ENCODE measurements around the gene ISLR2. TPM values are rescaled to one million over a fixed set of nuclear protein-coding genes. Genes with fewer than 3 reads are reported as not detected.

Gene ISLR2
- total RNA-seq, 2 donors from 2014 or later, result not detected

DNA sequence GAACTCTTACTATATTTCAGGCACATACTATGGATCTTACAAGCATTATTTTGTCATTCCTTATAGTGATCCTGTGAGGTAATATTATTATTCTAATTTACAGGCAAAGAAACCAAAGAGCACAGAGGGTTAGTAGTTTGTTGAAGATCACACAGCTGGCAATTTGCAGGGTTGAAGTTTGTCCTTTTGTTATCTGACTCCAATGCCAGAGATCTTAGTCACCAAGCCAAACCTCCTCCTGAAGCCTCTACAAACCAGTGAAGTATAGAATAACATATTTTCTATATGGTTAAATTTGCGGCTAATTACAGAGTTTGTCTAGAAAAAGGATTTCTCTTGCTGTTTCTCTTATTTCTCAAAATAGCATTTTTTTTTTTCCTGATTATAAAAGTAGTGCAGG, 11.2 kb downstream of the ISLR2 start:
- Histone ChIP-seq H3K27ac (no peak overlapping the region), H3K9me3 (peaks cover 3% of the 10 kb centered on the region), H3K27me3 (replicated peaks; ENCODE audit: insufficient read depth) (no peaks in the 10 kb centered on the region), H3K4me1 (ENCODE audit: control insufficient read depth in 1 of 2, low read depth in 2 of 2) (peaks cover 6 to 11% of the 10 kb centered on the region in 2 donors), H3K36me3 (no peaks in the 10 kb centered on the region), H3K4me3 (no peak overlapping the region)
- no peak for DNase-seq (ENCODE audit: low spot score)
- ATAC-seq (ENCODE audit: insufficient number of reproducible peaks, low FRiP score, low read depth), result no peak
- TF ChIP-seq, protein P1, sequence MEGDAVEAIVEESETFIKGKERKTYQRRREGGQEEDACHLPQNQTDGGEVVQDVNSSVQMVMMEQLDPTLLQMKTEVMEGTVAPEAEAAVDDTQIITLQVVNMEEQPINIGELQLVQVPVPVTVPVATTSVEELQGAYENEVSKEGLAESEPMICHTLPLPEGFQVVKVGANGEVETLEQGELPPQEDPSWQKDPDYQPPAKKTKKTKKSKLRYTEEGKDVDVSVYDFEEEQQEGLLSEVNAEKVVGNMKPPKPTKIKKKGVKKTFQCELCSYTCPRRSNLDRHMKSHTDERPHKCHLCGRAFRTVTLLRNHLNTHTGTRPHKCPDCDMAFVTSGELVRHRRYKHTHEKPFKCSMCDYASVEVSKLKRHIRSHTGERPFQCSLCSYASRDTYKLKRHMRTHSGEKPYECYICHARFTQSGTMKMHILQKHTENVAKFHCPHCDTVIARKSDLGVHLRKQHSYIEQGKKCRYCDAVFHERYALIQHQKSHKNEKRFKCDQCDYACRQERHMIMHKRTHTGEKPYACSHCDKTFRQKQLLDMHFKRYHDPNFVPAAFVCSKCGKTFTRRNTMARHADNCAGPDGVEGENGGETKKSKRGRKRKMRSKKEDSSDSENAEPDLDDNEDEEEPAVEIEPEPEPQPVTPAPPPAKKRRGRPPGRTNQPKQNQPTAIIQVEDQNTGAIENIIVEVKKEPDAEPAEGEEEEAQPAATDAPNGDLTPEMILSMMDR (IDR thresholded peaks at IDR 0.05), result no peak

DNA sequence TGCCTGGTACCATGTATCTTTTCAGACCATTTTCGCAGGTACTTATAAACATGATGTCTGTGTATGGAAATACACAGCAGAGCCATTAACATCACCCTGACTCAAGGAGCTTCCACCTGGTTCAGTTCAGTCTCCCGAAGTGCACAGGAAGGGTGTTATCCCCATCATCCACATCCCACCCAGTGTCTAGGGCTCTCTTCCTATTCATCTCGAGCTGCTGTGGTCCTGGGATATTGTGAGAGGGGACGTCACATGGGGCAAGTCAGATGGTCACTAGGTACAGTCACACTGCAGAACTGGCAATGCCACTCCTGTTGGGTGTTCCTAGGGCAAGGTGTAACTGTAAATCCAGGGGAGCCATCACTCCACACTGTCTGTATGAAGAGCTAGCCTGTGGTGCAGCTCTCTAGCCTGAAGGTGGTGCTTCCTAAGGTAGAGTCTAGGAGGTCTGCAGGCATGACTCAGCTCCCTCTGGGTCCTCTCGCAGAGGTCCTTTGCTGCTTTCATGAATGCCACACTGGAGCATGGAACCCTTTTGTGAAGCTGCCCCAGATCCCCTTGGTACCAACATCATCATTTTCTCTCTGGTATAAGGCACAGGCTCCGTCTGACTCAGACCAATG, 13.9 kb downstream of the ISLR2 start:
- ATAC-seq (ENCODE audit: insufficient number of reproducible peaks, low FRiP score, low read depth) (no peak), DNase-seq (ENCODE audit: low spot score) (no peak)
- H3K27me3 ChIP-seq (replicated peaks; ENCODE audit: insufficient read depth), result no peaks in the 10 kb centered on the region
- peaks cover 5% of the 10 kb centered on the region for H3K9me3 ChIP-seq
- TF ChIP-seq, protein P1 (IDR thresholded peaks at IDR 0.05), result no peak
- no peak overlapping the region for H3K27ac ChIP-seq
- no peaks in the 10 kb centered on the region for H3K4me1 ChIP-seq (ENCODE audit: control insufficient read depth in 1 of 2, low read depth in 2 of 2)
- H3K36me3 ChIP-seq, result no peaks in the 10 kb centered on the region
- H3K4me3 ChIP-seq, result no peak overlapping the region

DNA sequence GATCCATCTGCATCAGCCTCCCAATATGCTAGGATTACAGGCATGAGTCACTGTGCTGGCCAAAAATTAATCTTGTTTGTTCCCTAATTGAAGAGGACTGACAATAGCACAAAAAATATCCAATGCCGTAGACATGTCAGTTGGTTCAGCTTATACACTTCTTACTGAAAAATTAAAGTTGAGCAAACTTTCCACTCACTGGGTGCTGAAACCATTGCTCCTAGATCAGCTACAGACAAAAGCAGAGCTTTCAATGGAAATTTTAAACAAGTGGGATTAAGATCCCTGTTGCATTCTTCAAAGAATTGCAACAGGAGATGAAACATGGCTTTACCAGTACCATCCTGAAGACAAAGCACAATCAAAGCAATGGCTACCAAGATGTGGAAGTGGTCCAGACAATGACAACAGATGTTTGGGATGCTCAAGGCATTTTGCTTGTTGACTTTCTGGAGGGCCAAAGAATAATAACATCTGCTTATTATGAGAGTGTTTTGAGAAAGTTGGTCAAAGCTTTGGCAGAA, 16.0 kb downstream of the ISLR2 start:
- H3K36me3 ChIP-seq, result no peaks in the 10 kb centered on the region
- H3K4me3 ChIP-seq, result no peak overlapping the region
- H3K27me3 ChIP-seq (replicated peaks; ENCODE audit: insufficient read depth), result no peaks in the 10 kb centered on the region
- TF ChIP-seq, protein P1 (IDR thresholded peaks at IDR 0.05), result no peak
- H3K27ac ChIP-seq, result no peak overlapping the region
- no peaks in the 10 kb centered on the region for H3K4me1 ChIP-seq (ENCODE audit: control insufficient read depth in 1 of 2, low read depth in 2 of 2)
- ATAC-seq (ENCODE audit: insufficient number of reproducible peaks, low FRiP score, low read depth) (no peak), DNase-seq (ENCODE audit: low spot score) (no peak)
- H3K9me3 ChIP-seq, result peaks cover 5% of the 10 kb centered on the region

DNA sequence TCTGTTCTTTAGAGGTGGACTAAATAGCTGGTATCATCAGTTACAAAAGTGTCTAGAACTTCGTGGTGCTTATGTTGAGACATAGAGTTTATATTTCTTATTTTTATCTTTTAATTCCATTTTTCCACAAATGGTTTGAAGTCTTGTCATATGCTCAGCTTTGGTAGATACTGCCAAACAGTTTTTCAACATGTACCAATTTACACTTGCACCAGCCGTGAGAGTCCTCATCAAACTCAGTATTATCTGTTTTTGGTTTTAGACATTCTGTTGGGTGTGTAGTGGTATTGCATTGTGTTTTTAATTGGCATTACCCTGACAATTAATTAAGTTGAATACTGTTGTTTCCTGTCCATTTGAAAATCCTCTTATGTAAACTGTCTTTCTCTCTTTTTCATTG, 16.7 kb downstream of the ISLR2 start:
- Histone ChIP-seq H3K9me3 (peaks cover 5% of the 10 kb centered on the region), H3K4me1 (ENCODE audit: control insufficient read depth in 1 of 2, low read depth in 2 of 2) (no peaks in the 10 kb centered on the region), H3K27ac (no peak overlapping the region), H3K27me3 (replicated peaks; ENCODE audit: insufficient read depth) (no peaks in the 10 kb centered on the region), H3K4me3 (no peak overlapping the region), H3K36me3 (no peaks in the 10 kb centered on the region)
- ATAC-seq (ENCODE audit: insufficient number of reproducible peaks, low FRiP score, low read depth), result no peak
- DNase-seq (ENCODE audit: low spot score), result no peak
- TF ChIP-seq, protein P1 (IDR thresholded peaks at IDR 0.05), result no peak

DNA sequence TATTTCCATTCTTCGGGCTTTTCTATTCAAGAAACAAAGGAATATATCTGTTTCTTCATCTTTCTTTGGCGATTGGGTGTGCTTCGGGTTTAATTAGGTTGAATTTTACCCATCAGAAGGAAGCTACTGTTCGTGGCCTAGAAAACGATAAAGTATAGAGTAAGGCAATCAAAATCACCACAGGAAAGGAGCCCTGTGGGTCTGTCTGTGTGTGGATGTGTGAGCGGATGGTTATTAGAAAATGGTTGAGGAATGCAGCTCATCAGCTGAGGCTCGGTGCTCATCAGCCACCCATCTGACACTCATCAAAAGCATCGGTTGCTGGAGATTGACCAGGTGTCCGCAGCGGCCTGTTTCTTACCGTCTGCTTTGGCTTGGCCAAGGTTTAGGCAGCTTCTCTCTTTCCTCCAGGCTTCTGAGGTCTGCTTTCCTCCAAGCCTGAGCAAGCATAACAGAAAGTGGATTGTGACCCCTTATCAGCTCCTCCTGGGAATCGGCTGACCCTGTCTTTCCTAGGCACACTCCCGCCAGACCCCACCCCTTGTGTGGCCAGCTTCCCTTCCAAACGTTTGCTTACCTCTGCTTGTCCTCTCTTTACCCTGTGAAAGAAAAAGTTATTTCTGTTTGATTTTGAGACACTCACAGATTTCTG, 25.5 kb downstream of the ISLR2 start:
- peaks cover 10 to 38% of the 10 kb centered on the region in 2 donors for H3K4me1 ChIP-seq (ENCODE audit: control insufficient read depth in 1 of 2, low read depth in 2 of 2)
- peak overlapping the region; percentile 44 to 57 for H3K27ac ChIP-seq
- no peak for ATAC-seq (ENCODE audit: insufficient number of reproducible peaks, low FRiP score, low read depth)
- TF ChIP-seq, protein P1 (IDR thresholded peaks at IDR 0.05), result no peak
- no peak overlapping the region for H3K4me3 ChIP-seq
- no peaks in the 10 kb centered on the region for H3K9me3 ChIP-seq
- no peak for DNase-seq (ENCODE audit: low spot score)
- no peaks in the 10 kb centered on the region for H3K36me3 ChIP-seq
- H3K27me3 ChIP-seq (replicated peaks; ENCODE audit: insufficient read depth), result no peaks in the 10 kb centered on the region
